AG08395 (cell line): ENCODE results near the gene ARSA.
"Not testable (repeated sequence)": the region's sequence is repeated elsewhere in the genome, so short reads cannot be mapped to it uniquely, and the experiment has no call there.

Source experiments
- DNase-seq: peaks from one replicate; pipeline ENCODE4 v3.0.0; 2012; ENCODE audit warnings: mixed read lengths, low spot score

Gene ARSA

GRCh38 chr22:50621948-50622722, 5.8 kb downstream of the ARSA start:
- no peak for DNase-seq

DNA sequence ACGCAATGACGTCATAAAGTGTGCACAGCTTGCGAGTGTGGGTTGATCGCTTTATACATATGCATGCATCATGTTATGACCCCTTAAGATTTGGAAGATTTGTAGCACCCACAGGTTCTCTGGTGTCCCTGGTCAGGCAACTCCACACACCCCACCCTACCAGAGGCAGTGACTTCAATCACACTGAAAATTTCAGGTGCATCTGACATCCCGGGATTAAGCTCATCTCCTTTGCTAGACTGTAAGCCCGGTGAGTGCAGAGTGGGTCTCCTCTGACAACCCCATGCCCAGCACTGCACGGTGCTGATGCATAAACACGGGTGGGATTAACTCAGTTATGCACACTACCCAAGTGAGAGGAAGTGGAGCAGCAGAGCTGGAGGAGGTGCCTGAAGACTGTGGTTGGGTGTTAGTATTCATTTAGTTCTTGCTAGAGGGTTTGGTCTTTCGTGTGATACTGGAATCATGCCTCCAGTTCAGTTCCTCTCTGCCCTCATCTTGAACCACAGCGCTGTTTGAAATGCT, 6.5 kb downstream of the ARSA start:
- DNase-seq, result no peak

- no peak for DNase-seq
Observed at GRCh38 chr22:50620593-50621355, 7.2 kb downstream of the ARSA start.

GRCh38 chr22:50614296-50614695, 13.7 kb downstream of the ARSA start:
- DNase-seq, result not testable (repeated sequence)

DNA sequence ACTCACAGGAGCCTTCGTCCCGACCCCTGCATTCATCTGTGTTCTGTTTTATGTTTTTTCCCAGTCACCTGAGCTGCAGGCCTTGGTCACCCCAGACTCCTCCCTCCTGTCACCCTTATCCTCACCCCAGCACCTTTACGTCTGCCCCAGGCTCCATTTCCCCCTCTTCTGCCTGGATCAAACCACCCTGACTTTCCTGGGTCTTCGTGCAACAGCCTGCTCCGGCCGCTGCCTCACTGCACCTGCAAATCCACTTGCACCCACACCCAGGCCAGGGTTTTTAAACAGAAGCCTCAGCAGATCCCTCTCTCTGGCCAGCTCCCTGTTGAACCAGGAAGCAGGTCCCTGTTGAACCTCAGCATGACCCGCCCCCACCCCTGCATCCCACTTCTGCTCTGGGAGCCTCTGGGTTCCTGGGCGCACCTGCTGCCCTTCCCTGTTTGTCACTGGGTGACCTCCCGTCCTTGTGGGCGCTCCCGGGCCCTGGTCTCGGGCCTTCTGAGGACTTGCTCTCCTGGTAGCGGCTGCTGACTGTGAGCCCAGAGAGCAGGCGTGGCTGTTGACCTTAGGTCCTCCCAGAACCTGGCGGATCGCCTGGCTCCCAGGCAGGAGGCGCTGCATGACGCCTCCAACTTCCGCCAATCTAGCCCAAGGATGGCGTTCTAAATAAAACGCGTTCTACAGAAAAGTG, 14.5 kb downstream of the ARSA start:
- DNase-seq, result no peak

- DNase-seq, result no peak
Observed at GRCh38 chr22:50612528-50613221, 15.3 kb downstream of the ARSA start.

DNA sequence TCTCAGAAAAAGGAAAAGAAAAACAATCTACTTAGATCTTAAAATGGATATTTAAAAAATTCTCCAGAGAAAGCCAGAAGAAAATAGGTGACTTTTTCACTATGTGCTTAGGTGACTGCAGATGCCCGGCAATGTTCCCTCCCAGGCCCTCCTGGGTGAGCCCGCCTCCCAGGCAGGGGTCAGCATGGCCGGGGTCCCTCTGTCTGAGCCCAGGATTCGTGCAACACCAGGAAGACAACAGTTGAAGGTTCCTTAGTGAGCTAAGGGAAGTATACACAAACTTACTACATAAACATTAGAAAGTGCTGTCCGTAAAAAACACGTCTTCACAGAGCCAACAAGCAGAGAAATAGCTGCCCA, 15.8 kb downstream of the ARSA start:
- DNase-seq, result no peak

DNA sequence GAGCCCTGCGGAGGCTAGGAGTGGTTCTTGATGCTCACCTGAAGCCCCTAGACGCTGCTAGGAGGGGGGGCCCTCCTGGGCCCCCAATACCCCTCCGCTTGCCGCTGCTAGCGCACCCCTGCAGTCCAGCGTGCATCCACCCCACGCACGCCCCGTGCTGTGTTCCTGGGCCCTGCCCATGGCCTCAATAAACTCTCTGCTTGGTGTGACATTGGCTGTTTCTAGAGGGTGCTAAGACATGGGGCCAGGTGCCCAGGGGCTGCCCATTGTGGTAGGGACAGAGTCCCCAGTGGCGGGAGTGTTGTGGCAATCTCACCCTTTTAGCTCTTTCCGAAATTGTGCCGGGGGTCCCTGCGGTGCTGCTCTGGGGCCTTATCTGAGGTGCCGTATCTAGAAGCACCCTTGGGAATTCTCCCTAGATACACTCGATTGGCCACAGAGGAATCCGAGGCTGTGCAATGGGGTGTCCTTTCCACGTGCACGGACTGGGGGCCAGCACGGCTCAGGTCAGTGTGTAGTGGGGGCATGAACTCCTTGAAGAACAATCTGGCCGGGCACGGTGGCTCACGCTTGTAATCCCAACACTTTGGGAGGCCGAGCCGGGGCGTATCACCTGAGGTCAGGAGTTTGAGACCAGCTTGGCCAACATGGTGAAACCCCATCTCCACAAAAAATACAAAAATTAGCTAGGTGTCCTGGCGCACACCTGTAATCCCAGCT, 16.5 kb downstream of the ARSA start:
- DNase-seq, result no peak

DNA sequence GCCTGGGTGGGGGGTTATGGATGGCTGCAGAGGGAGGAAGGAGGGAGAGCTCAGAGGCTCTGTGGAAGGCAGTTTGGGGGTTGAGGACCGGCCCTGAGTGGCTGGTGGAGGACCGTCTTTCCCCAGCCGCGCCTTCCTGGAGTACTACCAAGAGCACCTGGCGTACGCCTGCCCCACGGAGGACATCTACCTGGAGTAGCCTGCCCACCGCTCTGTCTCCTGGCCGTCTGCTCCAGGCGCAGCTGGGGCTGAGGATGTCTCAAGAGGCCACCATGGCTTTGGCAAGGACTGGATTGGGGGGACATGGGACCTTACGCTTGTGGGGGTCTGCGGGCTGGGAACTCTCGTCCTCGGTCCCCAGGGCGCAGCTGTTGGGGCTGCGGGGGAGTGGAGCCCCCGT, 17.4 kb downstream of the ARSA start:
- DNase-seq, result no peak

DNA sequence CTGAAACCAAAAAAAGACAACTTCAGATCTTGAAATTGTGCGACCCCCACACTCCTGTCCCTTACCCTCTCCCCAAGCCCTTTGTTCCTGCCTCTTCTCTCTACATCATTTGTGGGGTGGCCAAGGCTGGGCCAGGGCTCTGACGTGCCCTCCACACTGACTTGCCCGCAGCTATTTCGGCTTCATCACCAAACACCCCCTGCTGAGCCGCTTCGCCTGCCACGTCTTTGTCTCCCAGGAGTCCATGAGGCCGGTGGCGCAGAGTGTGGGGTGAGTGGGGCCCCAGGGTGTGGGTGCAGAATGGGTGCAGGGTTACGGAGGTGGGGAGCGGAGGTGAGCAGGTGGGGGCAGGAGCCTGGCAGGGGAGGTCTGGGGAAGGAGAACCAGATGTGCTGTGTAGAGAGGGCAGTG, 17.9 kb downstream of the ARSA start:
- no peak for DNase-seq

DNA sequence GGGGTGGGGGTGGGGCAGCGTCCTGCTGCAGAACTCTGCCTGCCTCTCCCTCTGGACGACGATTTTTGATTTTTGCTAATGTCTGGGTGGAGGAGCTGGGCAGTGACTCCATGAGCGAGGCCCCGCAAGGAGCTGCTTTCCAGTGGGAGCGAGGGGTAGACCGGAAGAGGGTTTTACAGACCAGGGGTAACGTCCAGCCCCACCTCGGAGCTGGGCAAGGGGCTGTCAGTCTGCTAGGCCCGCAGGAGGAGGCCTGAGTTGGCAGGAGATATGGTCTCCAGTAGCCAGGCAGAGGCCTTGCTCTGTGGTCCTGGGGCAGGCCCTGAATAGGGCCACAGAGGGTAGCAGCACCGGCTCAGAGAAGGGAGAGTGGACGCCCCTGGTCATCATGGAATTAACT, 18.4 kb downstream of the ARSA start:
- DNase-seq, result no peak

DNA sequence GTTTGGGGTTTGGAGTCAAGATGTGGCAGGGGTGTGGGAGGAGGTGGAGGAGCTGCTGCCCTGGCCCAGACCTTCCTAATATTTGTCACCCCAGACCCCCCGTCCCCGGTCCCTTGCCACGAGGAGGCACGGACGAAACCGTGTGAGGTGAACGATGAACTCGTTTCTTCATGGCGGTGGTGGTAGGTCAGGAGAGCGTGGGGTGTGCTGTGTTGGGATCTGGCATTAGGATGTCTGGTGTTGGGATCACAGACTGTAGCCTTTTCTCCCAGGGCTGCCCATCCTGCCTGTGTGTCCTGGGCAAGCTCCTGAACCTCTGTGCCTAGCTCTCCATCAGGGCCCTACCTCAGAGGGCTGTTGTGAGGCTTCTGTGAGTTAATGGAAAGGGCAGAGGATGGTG, 19.0 kb downstream of the ARSA start:
- no peak for DNase-seq

DNA sequence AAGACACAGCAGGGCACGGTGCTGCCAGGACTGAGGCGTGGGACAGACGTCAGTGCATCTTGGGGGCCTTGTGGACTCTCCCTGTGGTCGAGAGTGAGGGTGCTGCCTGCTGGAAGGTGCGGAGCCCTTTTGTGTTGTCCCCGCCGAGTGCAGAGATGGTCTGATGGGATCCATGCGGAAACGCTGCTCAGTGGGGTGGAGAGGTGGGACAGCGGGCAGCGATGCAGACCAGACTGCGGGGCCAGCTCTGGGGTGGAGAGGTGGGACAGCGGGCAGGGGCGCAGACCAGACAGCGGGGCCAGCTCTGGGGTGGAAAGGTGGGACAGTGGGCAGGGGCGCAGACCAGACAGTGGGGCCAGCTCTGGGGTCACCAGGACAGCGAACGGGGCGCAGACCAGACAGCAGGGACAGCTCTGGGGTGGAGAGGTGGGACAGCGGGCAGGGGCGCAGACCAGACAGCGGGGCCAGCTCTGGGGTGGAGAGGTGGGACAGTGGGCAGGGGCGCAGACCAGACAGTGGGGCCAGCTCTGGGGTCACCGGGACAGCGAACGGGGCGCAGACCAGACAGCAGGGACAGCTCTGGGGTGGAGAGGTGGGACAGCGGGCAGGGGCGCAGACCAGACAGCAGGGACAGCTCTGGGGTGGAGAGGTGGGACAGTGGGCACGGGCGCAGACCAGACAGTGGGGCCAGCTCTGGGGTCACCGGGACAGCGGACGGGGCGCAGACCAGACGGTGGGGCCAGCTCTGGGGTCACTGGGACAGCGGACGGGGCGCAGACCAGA, 19.7 kb downstream of the ARSA start:
- DNase-seq, result not testable (repeated sequence)

- no peak for DNase-seq
Observed at GRCh38 chr22:50607659-50608020, 20.3 kb downstream of the ARSA start.

DNA sequence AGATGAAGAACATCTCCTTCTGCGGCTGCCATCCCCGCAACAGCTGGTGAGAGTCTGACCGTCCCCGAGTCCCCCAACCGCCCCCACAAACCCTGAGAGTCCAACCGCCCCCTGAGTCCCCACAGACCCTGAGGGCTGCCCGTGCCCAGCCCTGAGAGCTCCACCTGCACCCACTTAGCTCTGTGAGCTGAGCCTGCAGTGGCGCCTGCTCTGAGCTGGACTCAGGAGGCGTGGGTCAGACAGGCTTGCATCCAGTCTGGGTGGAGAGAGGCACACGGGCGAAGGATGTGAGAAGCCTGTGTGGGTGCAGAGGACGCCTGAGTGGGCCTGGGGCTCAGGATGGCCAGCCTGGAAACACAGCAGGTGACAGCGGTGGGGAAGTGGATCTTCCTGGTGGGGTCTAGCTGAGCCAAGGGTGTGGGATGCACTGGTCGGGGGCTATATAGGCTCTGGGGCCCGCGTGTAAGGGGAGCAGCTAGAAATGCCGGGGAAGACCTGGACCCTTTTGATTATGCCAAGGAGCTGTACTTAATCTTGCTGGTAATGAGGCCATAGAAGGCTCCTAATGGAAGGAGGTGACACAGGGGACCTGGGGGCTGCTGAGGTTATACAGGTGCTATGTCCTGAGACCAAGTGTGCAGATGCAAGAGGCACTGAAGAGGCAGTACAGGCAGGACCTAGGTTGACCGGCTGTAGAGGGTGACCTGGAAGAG, 20.9 kb downstream of the ARSA start:
- DNase-seq, result no peak

GRCh38 chr22:50606165-50606945, 21.6 kb downstream of the ARSA start:
- no peak for DNase-seq

DNA sequence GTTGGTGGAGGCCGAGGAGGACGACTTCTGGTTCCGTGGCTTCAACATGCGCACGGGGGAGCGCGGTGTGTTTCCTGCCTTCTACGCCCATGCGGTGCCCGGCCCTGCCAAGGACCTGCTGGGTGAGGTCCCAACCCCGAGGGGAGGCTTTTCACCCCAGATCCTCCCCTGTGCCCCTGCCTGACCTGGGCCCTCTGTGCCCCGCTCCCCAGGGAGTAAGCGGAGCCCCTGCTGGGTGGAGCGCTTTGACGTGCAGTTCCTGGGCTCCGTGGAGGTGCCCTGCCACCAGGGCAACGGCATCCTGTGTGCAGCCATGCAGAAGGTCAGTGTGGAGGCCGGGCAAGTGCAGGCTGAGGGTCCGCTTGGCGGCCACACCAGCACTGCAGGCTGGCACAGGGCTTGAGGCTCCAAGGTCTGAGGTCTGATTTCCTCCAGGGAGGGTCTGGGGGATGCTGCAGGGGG, 22.3 kb downstream of the ARSA start:
- no peak for DNase-seq

- no peak for DNase-seq
Observed at GRCh38 chr22:50605002-50605612, 22.8 kb downstream of the ARSA start.
